ENCODE data around the gene CDH6. TPM values are rescaled to one million over a fixed set of nuclear protein-coding genes. Genes with fewer than 3 reads are reported as not detected.

The CDH6 gene
- total RNA-seq, 1 experiment from 2014 or later: 0.12 TPM

- no peak overlapping the region for H2AFZ ChIP-seq (ENCODE audit: low read depth, low read length, poor library complexity, severe bottlenecking)
- H3K4me2 ChIP-seq (ENCODE audit: low read length): no peak overlapping the region
- ChIA-PET CTCF (no interaction called here), RAD21 (ENCODE audit: low non-redundant PET in 1 of 2, low total read pairs in 2 of 2, uncharacterized antibody in 2 of 2, unreplicated experiment in 2 of 2) (no interaction called here), POLR2A (no interaction called here)
- H3K79me2 ChIP-seq (ENCODE audit: insufficient read depth, low read length): no peaks in the 10 kb centered on the region
- no peak for DNase-seq (ENCODE audit: low read depth, low spot score)
- no peak for TF ChIP-seq MAX (IDR thresholded peaks at IDR 0.05)
- TF ChIP-seq ATF3 (IDR thresholded peaks at IDR 0.05): no peak
- H3K36me3 ChIP-seq (ENCODE audit: control insufficient read depth in 1 of 2, insufficient read depth in 2 of 2, low read length in 2 of 2): no peaks in the 10 kb centered on the region
- no TSS peak for BruUV-seq (replicated peaks)
- intact Hi-C loops (cut with micrococcal nuclease): no loop called here
- H3K4me1 ChIP-seq (ENCODE audit: control insufficient read depth in 1 of 2, insufficient read depth in 2 of 2, low read length in 2 of 2): no peaks in the 10 kb centered on the region
- no peak overlapping the region for H3K4me3 ChIP-seq (replicated peaks in 1 of 2; ENCODE audit: low read depth in 1 of 2, low read length in 2 of 2)
- ATAC-seq: no peak
- H3K27ac ChIP-seq (ENCODE audit: low read depth, low read length): no peak overlapping the region
- no peaks in the 10 kb centered on the region for H3K27me3 ChIP-seq (ENCODE audit: insufficient read depth, low read length)
- H3K9me3 ChIP-seq (ENCODE audit: control insufficient read depth in 1 of 2, insufficient read depth in 1 of 2, low read depth in 1 of 2, low read length in 2 of 2): peaks cover 0 to 14% of the 10 kb centered on the region in 2 experiments; a peak in 2 of 4 replicates
- no peaks in the 10 kb centered on the region for H4K20me1 ChIP-seq (ENCODE audit: insufficient read depth)
- H3K9ac ChIP-seq (ENCODE audit: low read length): no peak overlapping the region
- H3K9me2 ChIP-seq (ENCODE audit: insufficient read depth): no peaks in the 10 kb centered on the region
These were observed 20.6 kb upstream of the CDH6 start for GRCh38 chr5:31172881-31173280.

- TF ChIP-seq CEBPB (IDR thresholded peaks at IDR 0.05; ENCODE audit: low read depth): no peak
- TF ChIP-seq JUND (IDR thresholded peaks at IDR 0.05): no peak
- TF ChIP-seq TCF7L2 (IDR thresholded peaks at IDR 0.05; ENCODE audit: borderline replicate concordance, extremely low read depth, insufficient read depth, insufficient read length): no peak
- TF ChIP-seq MAX (IDR thresholded peaks at IDR 0.05): no peak
- no peak for TF ChIP-seq YY1 (IDR thresholded peaks at IDR 0.05; ENCODE audit: extremely low read depth, insufficient replicate concordance, low read depth, low read length)
- no peak for TF ChIP-seq ELF1 (IDR thresholded peaks at IDR 0.05; ENCODE audit: borderline replicate concordance, low read depth)
- TF ChIP-seq SIN3A (IDR thresholded peaks at IDR 0.05; ENCODE audit: low read depth): no peak
- no peak for TF ChIP-seq EZH2phosphoT487 (IDR thresholded peaks at IDR 0.05; ENCODE audit: borderline replicate concordance)
- TF ChIP-seq EGR1 (IDR thresholded peaks at IDR 0.05; ENCODE audit: low read depth): no peak
- TF ChIP-seq POLR2A (IDR thresholded peaks at IDR 0.05; ENCODE audit: borderline replicate concordance, extremely low read depth, insufficient read depth, insufficient read length): no peak
- TF ChIP-seq EZH2 (IDR thresholded peaks at IDR 0.05): no peak
- no peak for TF ChIP-seq SRF (IDR thresholded peaks at IDR 0.05; ENCODE audit: low read depth)
- TF ChIP-seq ZFX (IDR thresholded peaks at IDR 0.05): no peak
- TF ChIP-seq FOSL1 (IDR thresholded peaks at IDR 0.05; ENCODE audit: low read depth): no peak
- no peak for TF ChIP-seq ZNF274 (IDR thresholded peaks at IDR 0.05; ENCODE audit: low read depth, low read length)
- no peak for TF ChIP-seq ATF3 (IDR thresholded peaks at IDR 0.05)
- no peak for TF ChIP-seq ZBTB33 (IDR thresholded peaks at IDR 0.05; ENCODE audit: extremely low read depth, insufficient replicate concordance, low read length)
- Histone ChIP-seq H4K20me1 (ENCODE audit: insufficient read depth) (no peaks in the 10 kb centered on the region), H3K4me1 (ENCODE audit: control insufficient read depth in 1 of 2, insufficient read depth in 2 of 2, low read length in 2 of 2) (no peaks in the 10 kb centered on the region), H3K4me3 (replicated peaks in 1 of 2; ENCODE audit: low read depth in 1 of 2, low read length in 2 of 2) (no peak overlapping the region), H3K9me3 (ENCODE audit: control insufficient read depth in 1 of 2, insufficient read depth in 1 of 2, low read depth in 1 of 2, low read length in 2 of 2) (peaks cover 0 to 12% of the 10 kb centered on the region in 2 experiments; a peak in 2 of 4 replicates), H3K4me2 (ENCODE audit: low read length) (no peak overlapping the region), H3K27ac (ENCODE audit: low read depth, low read length) (no peak overlapping the region), H3K9ac (ENCODE audit: low read length) (no peak overlapping the region), H2AFZ (ENCODE audit: low read depth, low read length, poor library complexity, severe bottlenecking) (no peak overlapping the region), H3K27me3 (ENCODE audit: insufficient read depth, low read length) (no peaks in the 10 kb centered on the region), H3K79me2 (ENCODE audit: insufficient read depth, low read length) (no peaks in the 10 kb centered on the region), H3K9me2 (ENCODE audit: insufficient read depth) (no peaks in the 10 kb centered on the region), H3K36me3 (ENCODE audit: control insufficient read depth in 1 of 2, insufficient read depth in 2 of 2, low read length in 2 of 2) (no peaks in the 10 kb centered on the region)
- RAD21 ChIA-PET (ENCODE audit: low non-redundant PET in 1 of 2, low total read pairs in 2 of 2, uncharacterized antibody in 2 of 2, unreplicated experiment in 2 of 2): no interaction called here
- POLR2A ChIA-PET: no interaction called here
- intact Hi-C loops (cut with micrococcal nuclease): no loop called here
- CTCF ChIA-PET: no interaction called here
- no peak for DNase-seq (ENCODE audit: low read depth, low spot score)
- no TSS peak for BruUV-seq (replicated peaks)
- no peak for ATAC-seq
These were observed 19.9 kb upstream of the CDH6 start for GRCh38 chr5:31173614-31174013.
